GM12892 (cell line): ENCODE data around the gene ABCA1.
"Not testable (repeated sequence)": the region's sequence is repeated elsewhere in the genome, so short reads cannot be mapped to it uniquely, and the experiment has no call there.

Experiments used
- POLR2A ChIP-seq: IDR thresholded peaks from 2 replicates; pipeline ENCODE4 v1.6.1; 2011; ENCODE audit warnings: low read depth, low read length, control low read depth
- TAF1 ChIP-seq: IDR thresholded peaks from 2 replicates; pipeline ENCODE4 v1.6.1; 2011; ENCODE audit warnings: low read depth, mild to moderate bottlenecking, control low read depth, low read length, borderline replicate concordance

DNA sequence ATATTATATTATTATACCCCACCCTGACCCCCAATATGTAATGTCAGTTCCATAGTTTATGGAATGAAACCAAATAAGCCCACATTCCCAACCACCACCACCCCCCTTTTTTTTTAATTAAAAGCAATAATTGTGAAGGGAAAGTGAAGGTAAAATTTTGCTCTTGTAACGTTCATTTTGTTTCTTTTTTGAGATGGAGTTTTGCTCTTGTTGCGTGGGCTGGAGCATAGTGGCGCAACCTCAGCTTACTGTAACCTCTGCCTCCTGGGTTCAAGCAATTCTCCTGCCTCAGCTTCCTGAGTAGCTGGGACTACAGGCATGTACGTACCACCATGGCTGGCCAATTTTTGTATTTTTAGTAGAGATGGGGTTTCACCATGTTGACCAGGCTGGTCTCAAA is 30.1 kb upstream of the ABCA1 start:
- not testable (repeated sequence) for TF ChIP-seq POLR2A, TAF1
